ENCODE data around the gene TNPO1. TPM values are rescaled to one million over a fixed set of nuclear protein-coding genes. Genes with fewer than 3 reads are reported as not detected.

TNPO1 gene
- polyA plus RNA-seq, 4 donors, result 23.7 to 69.3 (median 27.6) TPM

DNA sequence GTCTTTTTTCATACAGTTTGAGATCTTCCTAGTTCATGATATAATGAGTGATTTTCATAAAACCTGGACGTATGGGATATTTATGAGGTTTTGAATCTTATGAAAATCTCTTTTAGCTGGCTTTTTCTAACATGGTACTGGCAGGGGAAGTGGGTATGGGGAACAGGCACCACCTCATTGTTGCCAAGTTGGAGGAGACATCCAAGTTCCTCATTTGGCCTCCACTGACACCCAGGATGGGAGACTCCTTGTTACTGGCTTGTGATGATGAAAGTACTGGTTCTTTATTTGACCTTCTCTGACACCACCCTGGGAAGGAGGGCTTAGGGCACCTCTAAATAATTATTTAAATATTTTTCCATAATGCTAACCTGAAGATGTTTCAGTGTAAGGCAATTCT is 4.0 kb upstream of the TNPO1 start:
- FAIRE-seq (no peak), DNase-seq (no peak)
- peaks cover 0 to 4% (median 0%) of the 10 kb centered on the region in 3 donors for H3K27me3 ChIP-seq (ENCODE audit: control insufficient read depth in 3 of 3, insufficient read depth in 3 of 3, low read length in 3 of 3)
- H3K9me3 ChIP-seq (ENCODE audit: control insufficient read depth in 2 of 2, insufficient read depth in 1 of 2, low read depth in 1 of 2, low read length in 1 of 2), result peaks cover 0 to 11% of the 10 kb centered on the region in 2 donors
- no peak overlapping the region for H3K4me3 ChIP-seq (ENCODE audit: low read depth in 1 of 3, low read length in 3 of 3)
- H3K4me1 ChIP-seq (ENCODE audit: control insufficient read depth in 3 of 3, insufficient read depth in 2 of 3, low read depth in 1 of 3, low read length in 2 of 3), result no peaks in the 10 kb centered on the region
- 93 to 96% (median 94%) methylated on average over 1 of the region's 1 CpG for WGBS, 3 donors
- H3K36me3 ChIP-seq (ENCODE audit: control insufficient read depth in 3 of 3, insufficient read depth in 2 of 3, low read depth in 1 of 3, low read length in 3 of 3), result no peaks in the 10 kb centered on the region
- no peak overlapping the region for H3K27ac ChIP-seq (ENCODE audit: low read depth in 1 of 3, low read length in 2 of 3)

DNA sequence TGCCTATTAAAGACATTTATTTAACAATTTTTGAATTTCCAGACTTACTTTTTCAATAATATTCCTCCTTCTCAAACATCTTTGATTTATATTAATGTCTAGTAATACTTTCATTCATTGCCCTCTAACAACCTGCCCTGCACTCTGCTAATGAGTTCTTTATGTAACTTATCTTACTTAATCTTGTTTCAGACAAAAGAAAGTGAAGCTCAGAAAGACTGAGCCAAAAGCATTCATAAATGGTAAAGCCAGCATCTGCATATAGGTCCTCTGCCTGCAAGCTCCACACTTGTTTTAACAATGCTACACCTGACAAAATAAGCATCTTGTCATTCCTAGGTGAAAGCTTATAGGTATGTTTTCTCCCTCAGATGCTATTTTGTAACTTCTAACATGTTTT is 2.4 kb upstream of the TNPO1 start:
- H3K36me3 ChIP-seq (ENCODE audit: control insufficient read depth in 3 of 3, insufficient read depth in 2 of 3, low read depth in 1 of 3, low read length in 3 of 3), result no peaks in the 10 kb centered on the region
- DNase-seq (no peak), FAIRE-seq (no peak)
- no peak overlapping the region for H3K27ac ChIP-seq (ENCODE audit: low read depth in 1 of 3, low read length in 2 of 3)
- H3K27me3 ChIP-seq (ENCODE audit: control insufficient read depth in 3 of 3, insufficient read depth in 3 of 3, low read length in 3 of 3), result no peaks in the 10 kb centered on the region
- H3K4me1 ChIP-seq (ENCODE audit: control insufficient read depth in 3 of 3, insufficient read depth in 2 of 3, low read depth in 1 of 3, low read length in 2 of 3), result peaks cover 0 to 7% (median 0%) of the 10 kb centered on the region in 3 donors
- H3K4me3 ChIP-seq (ENCODE audit: low read depth in 1 of 3, low read length in 3 of 3), result no peak overlapping the region
- peaks cover 0 to 2% of the 10 kb centered on the region in 2 donors for H3K9me3 ChIP-seq (ENCODE audit: control insufficient read depth in 2 of 2, insufficient read depth in 1 of 2, low read depth in 1 of 2, low read length in 1 of 2)

DNA sequence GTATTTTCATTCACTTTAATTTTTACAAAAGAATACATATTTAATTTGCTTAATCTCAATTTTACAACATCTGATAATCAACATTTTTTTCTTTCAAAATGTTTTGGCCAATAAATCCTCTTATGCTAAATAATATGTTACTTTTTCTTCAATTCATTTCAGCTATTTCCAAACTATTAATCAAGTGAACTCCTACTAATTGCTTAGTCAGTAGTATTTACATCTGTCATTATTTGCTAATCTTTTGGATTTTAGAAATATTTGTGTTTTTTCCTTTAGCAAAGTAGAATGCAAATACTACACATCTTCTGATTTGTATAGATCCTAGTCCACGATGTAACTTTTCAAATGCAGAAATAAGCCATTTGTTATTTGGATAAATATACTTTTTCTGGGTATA is 1.6 kb upstream of the TNPO1 start:
- WGBS, 3 donors, result 88 to 93% (median 92%) methylated on average over 1 of the region's 1 CpG
- no peak overlapping the region for H3K27ac ChIP-seq (ENCODE audit: low read depth in 1 of 3, low read length in 2 of 3)
- DNase-seq (no peak), FAIRE-seq (peak; percentile 85)
- peaks cover 0 to 7% (median 0%) of the 10 kb centered on the region in 3 donors for H3K4me1 ChIP-seq (ENCODE audit: control insufficient read depth in 3 of 3, insufficient read depth in 2 of 3, low read depth in 1 of 3, low read length in 2 of 3)
- H3K27me3 ChIP-seq (ENCODE audit: control insufficient read depth in 3 of 3, insufficient read depth in 3 of 3, low read length in 3 of 3), result no peaks in the 10 kb centered on the region
- H3K4me3 ChIP-seq (ENCODE audit: low read depth in 1 of 3, low read length in 3 of 3), result no peak overlapping the region
- no peaks in the 10 kb centered on the region for H3K36me3 ChIP-seq (ENCODE audit: control insufficient read depth in 3 of 3, insufficient read depth in 2 of 3, low read depth in 1 of 3, low read length in 3 of 3)
- no peaks in the 10 kb centered on the region for H3K9me3 ChIP-seq (ENCODE audit: control insufficient read depth in 2 of 2, insufficient read depth in 1 of 2, low read depth in 1 of 2, low read length in 1 of 2)

DNA sequence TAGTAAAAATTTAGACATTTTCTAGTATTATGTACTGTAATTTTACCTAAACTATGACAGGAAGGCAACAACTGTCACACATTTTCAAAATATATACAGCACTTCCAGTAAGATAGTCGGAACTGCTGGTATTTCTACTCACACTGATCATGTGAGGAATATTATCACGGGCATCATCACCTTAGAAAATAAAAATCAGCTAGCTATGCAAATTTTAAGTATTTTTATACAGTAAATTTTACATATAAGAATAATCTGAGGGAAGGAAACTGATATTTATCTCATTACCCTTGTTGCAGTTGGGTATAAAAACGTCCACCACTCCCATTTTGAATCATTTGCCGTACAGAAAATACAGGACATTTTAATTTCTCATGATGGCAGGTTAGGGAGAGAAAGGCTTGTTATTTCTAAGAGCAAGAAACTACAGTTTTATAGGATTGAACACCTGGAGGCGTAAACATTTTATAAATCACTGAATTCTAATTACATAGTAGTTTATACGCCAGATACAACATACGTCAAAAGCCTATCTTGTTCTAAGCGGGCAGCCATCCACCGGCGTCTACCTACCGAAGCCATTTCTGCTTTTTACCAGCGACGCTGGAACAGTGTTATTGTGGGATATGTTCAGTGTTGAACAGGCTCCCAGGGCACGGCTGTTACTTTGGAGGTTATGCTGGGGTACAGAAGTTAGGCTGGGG is 729 bp upstream of the TNPO1 start:
- no peaks in the 10 kb centered on the region for H3K36me3 ChIP-seq (ENCODE audit: control insufficient read depth in 3 of 3, insufficient read depth in 2 of 3, low read depth in 1 of 3, low read length in 3 of 3)
- FAIRE-seq (peak; percentile 53), DNase-seq (no peak)
- no peaks in the 10 kb centered on the region for H3K9me3 ChIP-seq (ENCODE audit: control insufficient read depth in 2 of 2, insufficient read depth in 1 of 2, low read depth in 1 of 2, low read length in 1 of 2)
- no peaks in the 10 kb centered on the region for H3K27me3 ChIP-seq (ENCODE audit: control insufficient read depth in 3 of 3, insufficient read depth in 3 of 3, low read length in 3 of 3)
- WGBS, 3 donors, result 5 to 8% (median 7%) methylated on average over 14 of the region's 14 CpGs
- H3K4me1 ChIP-seq (ENCODE audit: control insufficient read depth in 3 of 3, insufficient read depth in 2 of 3, low read depth in 1 of 3, low read length in 2 of 3), result peaks cover 0 to 7% (median 0%) of the 10 kb centered on the region in 3 donors
- H3K4me3 ChIP-seq (ENCODE audit: low read depth in 1 of 3, low read length in 3 of 3), result peak overlapping the region; percentile 60 to 92 (median 77)
- H3K27ac ChIP-seq (ENCODE audit: low read depth in 1 of 3, low read length in 2 of 3), result peak overlapping the region; percentile 84 to 98 (median 96)

DNA sequence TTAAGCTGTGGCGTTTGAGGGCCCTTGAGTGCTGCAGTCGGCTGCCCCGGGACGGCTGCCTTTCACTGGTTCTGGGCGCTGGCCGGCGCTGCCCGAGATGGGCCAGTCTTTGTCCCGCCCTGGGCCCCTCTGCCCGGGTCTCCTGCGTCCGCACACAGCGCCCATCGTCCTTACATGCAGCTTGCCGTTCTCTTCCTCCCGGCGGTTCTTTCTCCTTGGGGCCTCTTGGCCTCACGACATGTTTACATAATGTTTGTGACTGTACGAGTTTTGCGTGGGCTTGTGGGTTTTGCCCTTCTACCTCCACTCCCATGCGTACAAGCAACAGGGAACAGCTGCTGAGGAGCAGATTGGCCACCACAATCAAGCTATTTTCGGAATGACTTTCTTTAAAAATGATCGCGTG is 618 bp downstream of the TNPO1 start:
- H3K27ac ChIP-seq (ENCODE audit: low read depth in 1 of 3, low read length in 2 of 3), result peak overlapping the region; percentile 84 to 98 (median 96)
- peak overlapping the region; percentile 60 to 92 (median 77) for H3K4me3 ChIP-seq (ENCODE audit: low read depth in 1 of 3, low read length in 3 of 3)
- H3K9me3 ChIP-seq (ENCODE audit: control insufficient read depth in 2 of 2, insufficient read depth in 1 of 2, low read depth in 1 of 2, low read length in 1 of 2), result no peaks in the 10 kb centered on the region
- peaks cover 0 to 7% (median 0%) of the 10 kb centered on the region in 3 donors for H3K4me1 ChIP-seq (ENCODE audit: control insufficient read depth in 3 of 3, insufficient read depth in 2 of 3, low read depth in 1 of 3, low read length in 2 of 3)
- no peaks in the 10 kb centered on the region for H3K36me3 ChIP-seq (ENCODE audit: control insufficient read depth in 3 of 3, insufficient read depth in 2 of 3, low read depth in 1 of 3, low read length in 3 of 3)
- WGBS, 3 donors, result 0 to 1% (median 0%) methylated on average over 16 to 24 of the region's 24 CpGs
- FAIRE-seq (no peak), DNase-seq (peak in 1 of 2 donors; percentile 49)
- no peaks in the 10 kb centered on the region for H3K27me3 ChIP-seq (ENCODE audit: control insufficient read depth in 3 of 3, insufficient read depth in 3 of 3, low read length in 3 of 3)

DNA sequence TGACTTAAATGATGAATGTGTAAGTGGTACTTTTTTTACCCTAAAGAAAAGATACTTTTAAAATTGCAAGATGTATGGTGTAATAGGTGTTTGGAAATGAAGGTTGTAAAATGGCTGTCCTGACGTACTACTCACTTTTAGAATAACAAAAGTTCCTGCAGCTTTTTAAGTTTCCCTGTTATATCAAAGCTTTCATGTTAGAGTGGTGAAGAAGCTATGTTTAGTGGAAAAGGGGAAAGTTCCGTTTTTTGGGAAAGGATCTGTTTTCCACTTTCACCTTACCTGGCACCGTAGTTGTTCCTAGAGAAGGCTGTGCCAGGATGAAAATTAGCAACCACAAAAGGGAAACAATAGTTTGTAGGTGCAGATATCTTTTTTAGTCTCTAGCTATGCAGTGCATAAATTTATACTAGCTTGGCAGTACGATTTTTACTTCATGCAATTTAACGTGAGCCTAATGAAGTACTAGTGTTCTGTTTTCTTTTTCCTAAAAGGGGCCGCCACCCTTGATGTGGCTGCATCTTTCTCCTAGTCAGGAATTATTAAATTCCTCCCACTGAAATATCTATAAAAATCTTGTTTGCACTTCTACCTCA is 1.3 kb downstream of the TNPO1 start:
- peak; percentile 13 to 39 for DNase-seq
- Histone ChIP-seq H3K9me3 (ENCODE audit: control insufficient read depth in 2 of 2, insufficient read depth in 1 of 2, low read depth in 1 of 2, low read length in 1 of 2) (no peaks in the 10 kb centered on the region), H3K4me1 (ENCODE audit: control insufficient read depth in 3 of 3, insufficient read depth in 2 of 3, low read depth in 1 of 3, low read length in 2 of 3) (peaks cover 0 to 7% (median 2%) of the 10 kb centered on the region in 3 donors), H3K27ac (ENCODE audit: low read depth in 1 of 3, low read length in 2 of 3) (peak overlapping the region in 1 of 3 donors; percentile 96), H3K36me3 (ENCODE audit: control insufficient read depth in 3 of 3, insufficient read depth in 2 of 3, low read depth in 1 of 3, low read length in 3 of 3) (no peaks in the 10 kb centered on the region), H3K27me3 (ENCODE audit: control insufficient read depth in 3 of 3, insufficient read depth in 3 of 3, low read length in 3 of 3) (no peaks in the 10 kb centered on the region), H3K4me3 (ENCODE audit: low read depth in 1 of 3, low read length in 3 of 3) (peak overlapping the region; percentile 1 to 92 (median 22))
- no peak for FAIRE-seq
- 14 to 27% (median 22%) methylated on average over 6 of the region's 6 CpGs for WGBS, 3 donors

DNA sequence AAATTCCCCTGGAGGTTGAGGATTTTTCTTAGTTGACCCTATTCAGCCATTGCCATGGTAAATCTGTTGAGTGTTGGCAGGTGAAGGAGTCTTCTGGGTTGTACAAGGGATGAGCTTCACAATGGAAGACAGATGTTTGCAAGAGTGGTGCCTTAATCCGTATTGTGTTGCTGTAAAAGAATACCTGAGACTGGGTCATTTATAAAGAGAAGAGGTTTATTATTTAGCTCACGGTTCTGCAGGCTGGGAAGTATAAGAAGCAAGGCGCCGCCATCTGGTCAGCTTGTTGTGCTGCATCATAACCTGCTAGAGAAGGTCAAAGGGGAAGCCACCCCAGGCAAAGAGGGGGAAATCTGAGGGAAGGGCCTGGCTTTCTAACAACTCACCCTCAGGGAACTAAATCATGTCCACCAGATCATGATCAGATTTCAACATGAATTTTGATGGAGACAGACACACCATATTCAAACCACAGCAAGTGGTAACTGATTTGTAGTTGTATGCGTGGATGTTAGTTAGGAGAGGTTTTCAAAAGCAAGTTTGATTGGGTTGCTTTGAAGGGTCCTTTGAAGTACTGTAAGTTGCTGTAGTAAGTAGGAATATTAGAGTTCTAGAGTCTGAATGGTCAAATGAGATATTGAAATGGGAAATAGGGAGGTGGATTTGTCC is 2.5 kb downstream of the TNPO1 start:
- no peaks in the 10 kb centered on the region for H3K36me3 ChIP-seq (ENCODE audit: control insufficient read depth in 3 of 3, insufficient read depth in 2 of 3, low read depth in 1 of 3, low read length in 3 of 3)
- WGBS, 3 donors, result 29 to 42% (median 41%) methylated on average over 5 of the region's 5 CpGs
- peak; percentile 77 to 80 for DNase-seq
- peak overlapping the region in 1 of 3 donors; percentile 10 for H3K4me3 ChIP-seq (ENCODE audit: low read depth in 1 of 3, low read length in 3 of 3)
- peak overlapping the region in 1 of 3 donors; percentile 42 for H3K27ac ChIP-seq (ENCODE audit: low read depth in 1 of 3, low read length in 2 of 3)
- FAIRE-seq, result no peak
- no peaks in the 10 kb centered on the region for H3K9me3 ChIP-seq (ENCODE audit: control insufficient read depth in 2 of 2, insufficient read depth in 1 of 2, low read depth in 1 of 2, low read length in 1 of 2)
- H3K27me3 ChIP-seq (ENCODE audit: control insufficient read depth in 3 of 3, insufficient read depth in 3 of 3, low read length in 3 of 3), result no peaks in the 10 kb centered on the region
- H3K4me1 ChIP-seq (ENCODE audit: control insufficient read depth in 3 of 3, insufficient read depth in 2 of 3, low read depth in 1 of 3, low read length in 2 of 3), result peaks cover 0 to 7% (median 2%) of the 10 kb centered on the region in 3 donors

DNA sequence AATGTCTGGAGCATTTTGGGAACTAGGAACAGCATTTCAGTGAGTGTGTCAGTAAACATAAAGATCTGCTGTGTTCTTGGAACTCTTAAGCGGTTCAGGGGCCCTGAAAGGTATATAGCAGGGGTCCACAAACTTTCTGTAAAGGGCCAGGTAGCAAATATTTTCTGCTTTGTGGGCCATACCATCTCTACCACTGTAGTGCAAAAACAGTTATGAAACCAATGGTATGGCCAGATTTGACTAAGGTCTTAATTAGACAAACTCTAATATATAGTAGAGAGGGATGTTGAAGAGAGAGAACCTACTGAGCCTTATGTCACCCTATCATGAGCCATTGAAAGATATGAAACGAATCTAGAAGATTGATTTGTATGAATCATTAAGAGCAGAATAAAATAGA is 5.3 kb downstream of the TNPO1 start:
- Histone ChIP-seq H3K9me3 (ENCODE audit: control insufficient read depth in 2 of 2, insufficient read depth in 1 of 2, low read depth in 1 of 2, low read length in 1 of 2) (no peaks in the 10 kb centered on the region), H3K27me3 (ENCODE audit: control insufficient read depth in 3 of 3, insufficient read depth in 3 of 3, low read length in 3 of 3) (no peaks in the 10 kb centered on the region), H3K36me3 (ENCODE audit: control insufficient read depth in 3 of 3, insufficient read depth in 2 of 3, low read depth in 1 of 3, low read length in 3 of 3) (no peaks in the 10 kb centered on the region), H3K27ac (ENCODE audit: low read depth in 1 of 3, low read length in 2 of 3) (no peak overlapping the region), H3K4me1 (ENCODE audit: control insufficient read depth in 3 of 3, insufficient read depth in 2 of 3, low read depth in 1 of 3, low read length in 2 of 3) (peaks cover 0 to 7% (median 2%) of the 10 kb centered on the region in 3 donors), H3K4me3 (ENCODE audit: low read depth in 1 of 3, low read length in 3 of 3) (no peak overlapping the region)
- FAIRE-seq (no peak), DNase-seq (no peak)
- 84 to 91% (median 89%) methylated on average over 2 of the region's 2 CpGs for WGBS, 3 donors

Measured in small intestine (tissue), 7 donors.